Nephron progenitor cell (in vitro differentiated cells): ENCODE results near the gene SMCO4.
A peak's percentile ranks its signal among the peaks of the same experiment; 100 is the strongest.
"Not testable (repeated sequence)": the region's sequence is repeated elsewhere in the genome, so short reads cannot be mapped to it uniquely, and the experiment has no call there.

Source experiments
- DNase-seq: peaks from one replicate; pipeline ENCODE4 v3.0.0; 2021
- H3K27ac Mint-ChIP-seq: 2 replicates; pipeline ENCODE4 v1.8.0; 2021; ENCODE audit warnings: mild to moderate bottlenecking, moderate library complexity, mixed read lengths
- H3K27me3 Mint-ChIP-seq: 2 replicates; pipeline ENCODE4 v1.8.0; 2021; ENCODE audit warnings: mild to moderate bottlenecking, low read depth, mixed read lengths; ENCODE audit not compliant: poor library complexity
- H3K36me3 Mint-ChIP-seq: 2 replicates; pipeline ENCODE4 v1.8.0; 2021; ENCODE audit warnings: low read depth, mixed read lengths
- H3K4me1 Mint-ChIP-seq: 2 replicates; pipeline ENCODE4 v1.8.0; 2021; ENCODE audit warnings: mixed read lengths
- H3K4me3 Mint-ChIP-seq: 2 replicates; pipeline ENCODE4 v1.8.0; 2021; ENCODE audit warnings: mild to moderate bottlenecking, moderate library complexity, mixed read lengths
- H3K9me3 Mint-ChIP-seq: 2 replicates; pipeline ENCODE4 v1.8.0; 2021; ENCODE audit warnings: mild to moderate bottlenecking, moderate library complexity, mixed read lengths
- CTCF ChIP-seq: fragments of 200-600 bp; sonication (generic); IDR thresholded peaks from 2 replicates; pipeline ENCODE4 v1.5.0; 2021; ENCODE audit warnings: antibody characterized with exemption

SMCO4 gene

GRCh38 chr11:93543292-93543977, at the start of gene SMCO4:
SMCO4 (minus strand) TSS chr11:93543391; CDS start chr11:93479189, 64,202 bp downstream.
- Mint-ChIP-seq H3K27ac (no peak within 1 kb of the TSS), H3K4me3 (peak within 1 kb of the TSS; percentile 87), H3K9me3 (no peaks in the 10 kb centered on the region), H3K4me1 (peaks cover 29% of the 10 kb centered on the region), H3K36me3 (no peaks in the 10 kb centered on the region), H3K27me3 (peaks cover 30% of the 10 kb centered on the region)
- peak; percentile 53 for TF ChIP-seq CTCF
- peak; percentile 90 for DNase-seq

- Mint-ChIP-seq H3K36me3 (no peaks in the 10 kb centered on the region), H3K4me3 (no peak overlapping the region), H3K27me3 (peaks cover 20% of the 10 kb centered on the region), H3K27ac (no peak overlapping the region), H3K9me3 (no peaks in the 10 kb centered on the region), H3K4me1 (peaks cover 8% of the 10 kb centered on the region)
- no peak for TF ChIP-seq CTCF
- no peak for DNase-seq
These were observed 48.2 kb upstream of the SMCO4 start for GRCh38 chr11:93591247-93591898.

- no peaks in the 10 kb centered on the region for H3K9me3 Mint-ChIP-seq
- no peak for TF ChIP-seq CTCF
- peaks cover 20% of the 10 kb centered on the region for H3K27me3 Mint-ChIP-seq
- no peak overlapping the region for H3K27ac Mint-ChIP-seq
- H3K4me3 Mint-ChIP-seq, result no peak overlapping the region
- DNase-seq, result no peak
- H3K36me3 Mint-ChIP-seq, result no peaks in the 10 kb centered on the region
- H3K4me1 Mint-ChIP-seq, result peaks cover 4% of the 10 kb centered on the region
These were observed 46.2 kb upstream of the SMCO4 start for GRCh38 chr11:93589347-93589746.

GRCh38 chr11:93587858-93588581, 44.8 kb upstream of the SMCO4 start:
- no peak overlapping the region for H3K4me3 Mint-ChIP-seq
- DNase-seq, result no peak
- no peak overlapping the region for H3K27ac Mint-ChIP-seq
- H3K9me3 Mint-ChIP-seq, result peaks cover under 1% of the 10 kb centered on the region
- TF ChIP-seq CTCF, result no peak
- peaks cover 24% of the 10 kb centered on the region for H3K27me3 Mint-ChIP-seq
- no peaks in the 10 kb centered on the region for H3K36me3 Mint-ChIP-seq
- peaks cover 4% of the 10 kb centered on the region for H3K4me1 Mint-ChIP-seq

GRCh38 chr11:93587425-93587824, 44.2 kb upstream of the SMCO4 start:
- not testable (repeated sequence) for H3K9me3 Mint-ChIP-seq, H3K27ac Mint-ChIP-seq, H3K36me3 Mint-ChIP-seq, H3K4me3 Mint-ChIP-seq, H3K4me1 Mint-ChIP-seq, DNase-seq
- H3K27me3 Mint-ChIP-seq, result peaks cover 24% of the 10 kb centered on the region

- H3K27me3 Mint-ChIP-seq, result peaks cover 24% of the 10 kb centered on the region
- H3K4me3 Mint-ChIP-seq, result no peak overlapping the region
- peaks cover 4% of the 10 kb centered on the region for H3K4me1 Mint-ChIP-seq
- peak overlapping the region; percentile 91 for H3K27ac Mint-ChIP-seq
- DNase-seq, result no peak
- peaks cover 8% of the 10 kb centered on the region for H3K9me3 Mint-ChIP-seq
- no peaks in the 10 kb centered on the region for H3K36me3 Mint-ChIP-seq
- TF ChIP-seq CTCF, result no peak
These were observed 42.6 kb upstream of the SMCO4 start for GRCh38 chr11:93585758-93586157.
